ENCODE data around the gene TET3. TPM values are rescaled to one million over a fixed set of nuclear protein-coding genes. Genes with fewer than 3 reads are reported as not detected.

The TET3 gene
- polyA plus RNA-seq, 1 of the 3 experiments (the other 2 are of a cell fraction) = 1.6 TPM

- TF ChIP-seq NFIC (IDR thresholded peaks at IDR 0.05; ENCODE audit: borderline replicate concordance) = no peak
- no peak for TF ChIP-seq FOXM1 (IDR thresholded peaks at IDR 0.05; ENCODE audit: low read depth)
- no peak for TF ChIP-seq CHD2 (IDR thresholded peaks at IDR 0.05; ENCODE audit: low read length, partially characterized antibody)
- TF ChIP-seq MAX (IDR thresholded peaks at IDR 0.05; ENCODE audit: low read depth) = no peak
- no peak for TF ChIP-seq GABPA (IDR thresholded peaks at IDR 0.05; ENCODE audit: low read depth)
Observed at GRCh38 chr2:74003494-74004211, 18.9 kb downstream of the TET3 start (continued).

- TF ChIP-seq GATA2 (CRISPR knock-in tag; IDR thresholded peaks at IDR 0.05) = no peak
- no peak for TF ChIP-seq USF1 (IDR thresholded peaks at IDR 0.05; ENCODE audit: borderline replicate concordance, low read depth)
- TF ChIP-seq FOXJ3 (CRISPR knock-in tag; IDR thresholded peaks at IDR 0.05) = no peak
- no peak for TF ChIP-seq NFIC (IDR thresholded peaks at IDR 0.05; ENCODE audit: borderline replicate concordance)
- TF ChIP-seq EP300 (IDR thresholded peaks at IDR 0.05; ENCODE audit: borderline replicate concordance in 1 of 2, low read depth in 1 of 2, low read length in 1 of 2) = no peak
- TF ChIP-seq FOXM1 (IDR thresholded peaks at IDR 0.05; ENCODE audit: low read depth) = no peak
- TF ChIP-seq IRF3 (IDR thresholded peaks at IDR 0.05; ENCODE audit: low read depth, low read length) = no peak
- no peak for TF ChIP-seq RCOR1 (IDR thresholded peaks at IDR 0.05; ENCODE audit: low read length)
- no peak for TF ChIP-seq PBX3 (IDR thresholded peaks at IDR 0.05)
- TF ChIP-seq REST (IDR thresholded peaks at IDR 0.05; ENCODE audit: low read depth, low read length) = no peak
- TF ChIP-seq USF2 (IDR thresholded peaks at IDR 0.05; ENCODE audit: borderline replicate concordance, low read depth, low read length) = no peak
- TF ChIP-seq NRF1 (IDR thresholded peaks at IDR 0.05; ENCODE audit: low read depth, low read length) = no peak
- TF ChIP-seq CTCF (IDR thresholded peaks at IDR 0.05) = no peak
- H4K20me1 ChIP-seq (ENCODE audit: insufficient read depth) = peaks cover 23% of the 10 kb centered on the region
- no peak overlapping the region for H2AFZ ChIP-seq (ENCODE audit: low read depth)
- CTCF ChIA-PET = interaction anchor here (0.9 to 1.8 kb wide), 7 partner anchors 12 to 180 kb away, joined by 3 to 6 read pairs (median 4); no protein-coding TSS in a partner anchor
- H3K4me1 ChIP-seq (ENCODE audit: control insufficient read depth in 1 of 2, insufficient read depth in 2 of 2, low read depth in 1 of 2, low read length in 1 of 2) = peaks cover 27 to 59% of the 10 kb centered on the region in 2 experiments; a peak in 3 of 4 replicates
- H3K9ac ChIP-seq = no peak overlapping the region
- H3K9me3 ChIP-seq = no peaks in the 10 kb centered on the region
- no peaks in the 10 kb centered on the region for H3K27me3 ChIP-seq (ENCODE audit: insufficient read depth)
- 89% methylated on average over 17 of the region's 18 CpGs for WGBS (ENCODE audit: low lambda C conversion rate)
- H3K36me3 ChIP-seq (replicated peaks in 1 of 2; ENCODE audit: control insufficient read depth in 1 of 2, insufficient read depth in 2 of 2, low read length in 1 of 2) = peaks cover 0 to 17% of the 10 kb centered on the region in 2 experiments
- H3K4me2 ChIP-seq = peak overlapping the region; percentile 82; the same call in 1 of the 2 replicates
- POLR2A ChIA-PET = no interaction called here
- no peaks in the 10 kb centered on the region for H3K79me2 ChIP-seq (ENCODE audit: insufficient read depth)
- H3K9me2 ChIP-seq = no peaks in the 10 kb centered on the region
- no peak overlapping the region for H3K4me3 ChIP-seq (ENCODE audit: low read depth in 2 of 2, low read length in 1 of 2)
- no peak overlapping the region; a peak in 1 of 4 replicates for H3K27ac ChIP-seq (ENCODE audit: low read depth in 2 of 2, low read length in 1 of 2)
- no peaks in the 10 kb centered on the region for H3F3A ChIP-seq (replicated peaks; ENCODE audit: insufficient read depth)
- no peak for DNase-seq
Observed at GRCh38 chr2:74004212-74005182, 19.8 kb downstream of the TET3 start.
